ENCODE results near the gene ORM1.
A peak's percentile ranks its signal among the peaks of the same experiment; 100 is the strongest.

Gene ORM1

DNA sequence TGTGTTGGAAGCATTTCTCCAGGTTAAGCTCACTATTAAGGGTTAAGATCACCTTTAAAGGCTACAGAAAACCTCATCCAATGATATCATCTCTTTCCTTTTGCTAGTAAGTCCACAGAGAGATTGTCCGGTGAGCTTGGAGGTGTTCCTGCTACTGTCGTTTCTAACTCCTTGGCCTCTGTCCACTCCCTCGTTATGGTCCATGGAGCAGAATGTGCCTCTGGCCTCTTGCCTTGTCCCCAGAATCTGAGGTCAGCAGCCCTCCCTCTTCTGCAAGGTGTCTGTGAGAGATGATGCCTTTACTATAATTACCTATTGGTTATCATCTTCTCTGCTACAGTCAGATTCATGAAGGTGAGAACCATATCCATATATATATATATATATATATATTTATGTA lies 21.8 kb downstream of the ORM1 start:
- DNase-seq, result no peak

DNA sequence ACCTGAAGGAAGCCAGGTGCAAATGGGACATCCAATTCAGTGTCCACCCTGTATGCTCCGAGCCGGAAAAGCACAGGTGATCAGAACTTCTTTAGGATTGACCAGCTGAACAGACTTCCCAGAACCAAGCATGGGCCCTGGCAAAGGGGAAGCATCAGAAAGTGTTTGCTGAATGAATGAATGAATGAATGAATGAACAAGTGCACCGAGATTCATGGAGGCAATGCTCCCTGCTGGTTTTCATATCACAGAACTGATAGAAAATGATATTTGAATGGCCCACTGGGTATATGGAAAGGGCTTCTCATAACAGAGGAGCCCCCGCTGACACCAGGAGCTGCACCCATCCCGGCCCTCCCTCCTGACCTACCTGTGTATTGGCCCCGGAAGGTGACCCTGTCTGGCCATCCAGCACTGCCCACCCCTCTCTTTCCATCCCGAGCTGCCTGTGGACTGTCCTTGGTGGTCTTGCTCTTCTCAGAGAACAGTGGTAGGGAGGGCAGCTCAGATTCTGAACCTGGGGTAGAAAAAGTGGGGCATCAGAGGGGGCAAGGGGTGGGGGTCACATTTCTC lies 22.7 kb downstream of the ORM1 start:
- DNase-seq, result no peak

DNA sequence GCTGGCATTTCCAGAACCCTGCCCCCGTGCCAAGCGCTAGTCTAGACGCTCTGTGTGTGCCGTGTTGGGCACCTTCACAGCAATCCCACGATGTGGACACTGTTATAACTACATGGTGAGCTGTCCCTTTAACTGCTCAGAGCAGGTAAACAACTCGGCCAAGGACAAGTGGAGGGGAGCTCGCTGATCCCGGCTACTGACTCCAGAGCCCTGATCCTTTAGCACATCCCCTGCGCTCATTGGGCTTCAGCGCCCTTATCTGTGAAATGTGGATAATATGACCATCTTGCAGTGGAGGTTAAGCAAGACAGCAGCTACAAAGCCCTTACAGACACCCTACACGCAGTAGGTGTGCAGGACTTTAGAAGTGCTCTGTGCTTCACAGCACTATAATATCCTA lies 23.2 kb downstream of the ORM1 start:
- no peak for DNase-seq

DNA sequence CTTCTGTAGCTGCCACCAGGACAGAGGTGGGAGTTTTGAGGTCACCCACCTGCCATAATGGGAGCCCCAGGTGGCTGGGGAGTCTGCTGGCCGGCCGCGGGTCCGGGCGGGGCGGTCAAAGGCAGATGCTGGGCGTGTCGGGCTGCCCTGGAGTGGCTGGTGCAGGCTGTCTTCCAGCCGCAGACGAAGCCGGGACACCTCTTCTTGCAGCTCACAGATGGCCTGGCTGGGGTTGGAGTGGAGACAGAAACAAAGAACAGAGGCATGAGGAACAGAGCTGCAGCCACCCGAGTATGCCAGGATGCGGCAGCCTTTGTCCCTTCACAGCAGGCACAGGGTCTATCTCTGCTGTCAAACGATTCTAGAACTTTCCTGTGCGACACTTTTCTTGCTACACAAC lies 24.8 kb downstream of the ORM1 start:
- DNase-seq, result no peak

DNA sequence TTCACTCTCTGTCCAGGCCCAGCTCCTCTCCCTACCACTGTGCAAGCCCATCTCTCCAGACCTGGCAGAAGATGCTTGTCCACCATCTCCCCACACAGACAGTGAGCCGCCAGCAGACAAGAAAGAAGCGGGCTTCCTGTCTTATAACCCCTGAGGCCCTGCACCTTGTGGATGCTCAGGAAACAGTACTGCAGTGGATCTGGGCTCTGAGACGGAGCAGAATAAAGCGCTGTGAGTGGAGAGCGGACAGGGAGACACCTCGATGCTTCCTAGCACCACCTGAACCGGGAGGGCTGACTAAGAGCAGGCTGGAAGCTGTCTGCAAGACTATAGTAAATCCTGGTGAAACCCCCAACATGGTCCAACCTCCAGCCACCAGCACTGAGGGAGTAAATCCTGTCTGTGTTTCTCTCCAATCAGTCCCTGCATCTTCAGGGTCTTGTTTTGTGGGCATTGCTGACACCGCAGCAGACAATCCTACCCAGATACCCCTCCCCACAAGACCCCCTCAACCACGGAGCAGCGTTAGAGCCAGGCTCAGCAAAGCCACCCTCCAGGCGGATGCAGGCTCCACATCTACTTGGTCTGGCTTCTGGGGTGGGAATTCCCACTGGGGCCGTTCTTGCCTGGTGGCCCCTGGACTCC lies 25.5 kb downstream of the ORM1 start:
- DNase-seq, result no peak

DNA sequence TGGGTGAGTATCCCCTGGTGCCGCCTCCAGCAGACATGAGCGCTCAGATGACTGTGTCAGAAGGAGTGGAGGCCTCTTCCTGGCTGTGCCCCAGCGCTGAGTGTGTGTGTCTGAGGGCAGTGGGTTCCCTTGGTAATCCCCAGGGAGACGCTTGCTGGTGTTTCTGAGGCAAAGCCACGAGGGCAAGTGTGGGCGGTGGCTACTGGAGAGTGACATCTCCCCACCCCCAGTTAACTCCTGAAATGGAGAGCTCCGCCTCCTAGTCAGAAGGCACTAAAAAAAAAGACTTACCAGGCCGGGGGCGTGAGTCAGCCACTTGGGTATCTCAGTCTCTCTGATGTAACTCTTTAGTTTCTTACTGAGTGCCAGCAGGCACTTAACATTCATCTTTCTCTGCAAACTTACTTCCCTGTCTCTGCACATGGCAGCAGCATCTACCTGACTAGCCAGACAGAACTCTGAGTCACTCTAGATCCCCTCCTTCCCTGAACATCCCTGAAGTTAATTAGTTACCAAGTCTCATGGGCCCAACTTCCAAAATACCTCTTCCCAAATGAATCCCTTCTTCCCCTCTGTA lies 26.1 kb downstream of the ORM1 start:
- peak; percentile 94 for DNase-seq

DNA sequence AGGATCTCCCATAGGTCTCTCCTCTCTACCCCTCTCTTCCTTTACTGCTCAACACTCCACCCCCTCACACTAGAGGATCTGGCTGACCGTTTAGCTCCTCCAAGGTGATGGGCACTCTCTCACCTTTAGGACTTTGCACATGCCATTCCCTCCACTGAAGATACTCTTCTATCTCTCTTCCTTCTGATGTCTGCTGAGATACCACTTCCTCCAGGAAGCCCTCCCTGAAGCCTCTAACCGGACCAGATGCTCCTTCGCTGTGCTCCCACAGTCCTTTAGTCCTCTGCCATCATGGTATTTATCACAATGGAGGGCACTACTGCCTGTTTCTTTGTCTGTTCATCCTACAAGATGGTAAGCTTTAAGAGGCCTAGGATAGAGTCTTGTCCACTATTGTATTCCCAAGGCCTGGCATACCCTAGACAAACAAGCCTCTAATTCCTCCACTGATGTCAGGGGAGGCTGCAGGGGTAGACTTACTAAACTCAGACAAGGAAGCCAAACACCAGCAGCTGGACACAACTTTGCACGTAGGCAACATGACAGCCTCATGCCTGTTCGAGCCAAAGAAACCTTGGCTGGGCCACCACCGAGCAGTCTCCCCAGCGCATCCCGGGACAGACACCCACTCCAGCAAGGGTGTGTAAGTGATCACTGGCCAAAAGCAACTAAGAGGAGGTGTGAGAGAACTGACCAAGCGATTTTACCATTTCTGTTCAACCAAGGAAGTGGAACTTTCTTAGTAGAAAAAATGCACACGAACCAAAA lies 27.0 kb downstream of the ORM1 start:
- DNase-seq, result no peak

DNA sequence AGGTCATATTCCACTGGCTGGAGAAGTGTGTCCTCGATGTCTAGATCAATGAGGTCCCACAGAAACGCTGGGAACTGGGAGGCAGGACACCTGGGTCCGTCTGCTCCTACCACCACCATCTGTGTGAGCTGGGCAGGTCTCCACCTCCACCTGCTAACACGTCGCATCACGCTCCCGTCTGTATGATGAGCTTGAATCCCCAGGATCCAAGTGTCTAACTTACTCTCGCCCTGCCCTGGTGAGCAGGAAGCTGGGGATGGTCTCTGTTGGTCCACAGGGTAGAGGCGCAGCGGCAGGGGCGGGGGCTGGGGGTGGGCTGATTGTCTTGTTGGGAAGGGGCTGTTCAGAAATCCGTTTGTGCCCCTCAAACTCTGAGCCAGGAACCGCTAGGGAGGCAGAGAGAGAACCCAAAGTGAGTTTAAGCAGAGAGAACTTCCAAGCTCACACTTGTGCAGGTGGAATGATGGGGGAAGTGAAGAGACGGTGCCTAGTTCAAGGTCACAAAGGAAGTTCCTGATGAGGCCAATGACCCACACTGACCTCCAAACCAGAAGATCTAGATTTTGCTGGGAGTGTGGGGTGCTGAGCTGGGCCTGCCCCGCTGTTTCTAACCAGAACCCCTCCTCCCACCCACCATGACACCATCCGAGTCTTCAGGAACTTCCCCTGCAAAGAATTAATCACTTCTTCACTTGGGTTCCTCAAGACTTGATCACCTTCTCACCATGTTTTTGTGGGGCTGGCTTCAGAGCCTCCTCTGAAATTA lies 27.9 kb downstream of the ORM1 start:
- DNase-seq, result no peak

DNA sequence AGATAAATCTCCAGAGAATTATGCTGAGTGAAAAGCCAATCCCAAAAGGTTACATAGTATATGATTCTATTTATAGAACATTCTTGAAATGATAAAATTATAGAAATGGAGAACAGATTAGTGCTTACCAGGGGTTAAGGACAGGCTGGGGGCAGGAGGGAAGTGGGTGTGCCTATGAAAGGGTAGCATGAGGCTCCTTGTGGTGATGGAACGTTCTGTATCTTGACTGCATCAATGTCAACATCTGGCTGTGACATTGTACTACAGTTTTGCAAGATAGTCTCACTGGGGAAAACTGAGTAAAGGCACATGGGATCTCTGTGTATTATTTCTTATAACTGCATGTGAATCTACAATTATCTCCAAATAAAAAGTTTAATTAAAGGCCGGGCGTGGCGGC lies 29.0 kb downstream of the ORM1 start:
- no peak for DNase-seq

DNA sequence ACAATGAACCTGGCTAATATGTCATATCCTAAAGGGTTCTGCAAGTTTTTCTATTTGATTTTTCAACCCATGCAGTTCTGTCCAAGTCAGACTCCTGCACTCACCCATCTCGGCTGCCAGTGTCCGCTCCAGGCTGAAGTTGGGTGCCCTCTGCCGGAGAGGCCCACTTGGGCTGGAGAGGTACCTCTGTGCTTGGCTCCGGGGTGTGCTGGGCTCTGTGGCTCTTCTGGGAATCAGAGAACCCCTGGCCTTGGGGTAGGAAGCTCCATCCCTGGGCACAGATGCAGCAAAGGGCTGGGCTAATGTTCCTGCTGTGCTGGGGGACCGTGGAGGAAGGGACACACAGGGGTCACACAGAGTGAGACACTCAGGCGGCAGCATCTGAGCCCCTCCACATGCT lies 32.9 kb downstream of the ORM1 start:
- DNase-seq, result no peak

DNA sequence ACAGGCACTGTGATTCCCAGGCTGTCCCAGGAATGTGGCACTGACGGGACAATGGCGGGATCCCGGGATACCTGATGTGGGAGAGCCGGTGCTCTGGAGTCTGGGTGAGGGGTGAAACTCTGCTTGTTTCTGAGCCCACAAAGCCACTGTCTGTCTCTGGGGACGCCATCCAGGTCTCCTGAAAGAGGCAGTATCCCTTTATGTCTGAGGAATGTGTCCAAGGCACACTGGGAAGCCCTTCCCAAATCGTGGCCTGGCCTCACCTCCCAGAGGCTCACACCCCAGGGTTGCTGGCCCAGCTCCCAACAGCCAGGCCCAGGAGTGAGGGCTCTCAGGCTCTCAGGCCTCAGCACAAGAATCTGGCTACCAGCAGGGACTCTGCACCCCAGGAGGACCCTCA lies 33.9 kb downstream of the ORM1 start:
- DNase-seq, result no peak

DNA sequence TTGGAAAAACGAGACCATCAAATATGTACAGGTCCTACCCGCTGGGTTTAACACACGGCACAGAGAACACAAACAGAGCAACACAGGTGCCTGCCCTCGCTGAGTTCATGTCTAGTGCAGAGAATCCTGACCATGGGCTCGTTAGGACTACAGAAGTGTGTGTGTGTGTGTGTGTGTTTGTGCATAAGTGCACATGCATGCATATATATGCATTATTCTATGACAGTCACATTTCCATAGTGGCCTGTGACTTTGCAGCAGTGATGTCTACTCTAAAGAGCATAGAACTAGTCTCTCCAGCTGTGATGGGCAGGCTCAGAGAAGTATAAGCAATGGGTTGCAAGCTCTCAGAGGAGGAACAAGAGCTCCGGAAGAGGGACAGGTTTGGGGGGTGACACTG lies 34.5 kb downstream of the ORM1 start:
- no peak for DNase-seq

DNA sequence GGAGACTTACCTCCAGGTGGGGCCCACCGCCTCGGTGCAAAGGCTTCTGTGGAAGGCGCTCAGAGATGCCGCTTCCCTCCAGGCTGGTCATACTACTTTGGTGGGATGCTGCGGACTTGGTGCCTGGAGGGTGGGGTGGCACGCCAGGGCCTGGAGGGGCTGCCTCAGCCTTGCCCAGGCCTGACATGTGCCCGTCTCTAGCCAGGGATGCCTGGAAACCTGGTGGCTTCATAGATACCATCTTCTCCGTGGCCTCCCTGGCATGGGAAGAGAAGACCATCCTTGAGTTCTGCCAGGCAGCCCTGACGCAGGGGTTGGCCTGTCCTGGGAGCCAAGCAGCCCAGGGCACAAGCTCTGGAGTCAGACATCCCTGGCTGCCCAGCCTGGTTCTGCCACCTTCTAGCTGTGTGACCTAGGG lies 35.0 kb downstream of the ORM1 start:
- no peak for DNase-seq

DNA sequence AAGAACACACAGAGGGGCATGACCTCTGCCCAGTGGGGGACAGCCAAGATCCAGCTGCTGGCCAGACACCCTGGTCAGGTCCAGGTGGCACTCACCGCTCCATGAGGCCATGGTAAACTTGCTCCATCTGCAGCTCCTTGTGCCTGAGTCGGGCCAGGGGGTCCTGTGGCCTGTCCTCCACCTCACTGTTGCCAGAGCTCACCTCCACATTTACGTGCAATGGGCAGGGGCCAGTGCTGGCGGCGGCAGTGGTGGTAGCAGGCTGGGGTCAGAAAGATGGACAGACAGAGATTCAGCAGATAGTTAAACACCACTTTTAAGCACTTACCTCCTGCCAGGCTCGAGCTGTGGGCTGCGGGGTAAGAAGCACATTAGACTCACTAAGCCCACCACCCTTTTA lies 36.9 kb downstream of the ORM1 start:
- DNase-seq, result no peak

DNA sequence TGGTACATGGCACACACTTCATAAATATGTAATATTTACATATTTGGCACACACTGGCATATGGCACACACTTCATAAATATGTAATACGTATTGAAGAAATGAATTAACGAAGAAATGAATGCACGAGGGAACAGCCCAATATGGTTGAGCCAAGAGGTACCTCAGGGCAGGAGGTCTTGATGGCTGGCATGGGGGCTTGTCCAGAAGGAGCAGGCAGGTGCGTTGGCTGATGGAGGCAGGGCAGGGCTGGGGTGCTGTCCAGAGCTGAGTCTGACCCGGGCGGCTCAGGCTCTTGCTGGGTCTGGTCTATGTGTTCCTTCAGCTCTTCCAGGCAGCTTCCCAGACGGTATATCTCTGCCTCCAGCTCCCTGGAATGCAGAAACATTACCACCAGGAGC lies 38.6 kb downstream of the ORM1 start:
- no peak for DNase-seq

DNA sequence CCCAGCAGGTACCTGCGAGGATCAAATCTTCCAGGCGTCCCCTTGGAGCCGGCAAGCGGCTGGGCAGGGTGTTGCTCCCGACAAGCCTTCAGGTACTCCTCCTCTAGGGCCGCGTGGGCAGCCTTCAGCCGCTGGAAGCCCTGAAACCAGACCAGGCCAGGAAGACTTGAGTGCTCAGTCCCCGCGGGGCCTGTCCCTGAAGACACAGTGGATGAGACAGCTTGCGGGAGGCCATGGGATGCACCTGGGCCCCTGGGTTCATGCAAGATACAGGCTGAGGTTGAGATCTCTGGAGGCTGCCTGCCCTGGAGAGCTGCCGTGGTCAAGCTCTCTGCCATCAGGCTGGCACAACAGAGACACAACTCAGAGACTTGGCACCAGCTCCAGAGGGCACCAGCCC lies 39.5 kb downstream of the ORM1 start:
- no peak for DNase-seq

DNA sequence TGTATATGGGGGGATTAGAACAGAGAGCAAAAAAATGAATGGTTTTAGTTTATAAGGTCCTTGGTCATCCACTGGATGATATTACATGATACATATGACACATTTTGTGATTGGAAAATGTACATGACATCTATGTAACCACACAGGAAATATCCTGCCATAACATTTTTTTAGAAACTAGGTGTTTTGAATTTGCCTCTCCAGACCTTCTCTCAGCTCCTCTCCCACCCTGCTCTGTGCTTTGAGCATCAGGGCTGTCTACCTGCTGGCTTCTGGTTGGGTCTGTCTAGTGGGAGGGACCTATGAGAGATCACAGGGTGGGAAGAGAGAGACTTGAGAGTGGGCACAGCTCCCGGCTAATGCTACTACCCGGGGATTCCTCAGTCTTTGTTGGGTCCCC lies 40.5 kb downstream of the ORM1 start:
- DNase-seq, result no peak

DNA sequence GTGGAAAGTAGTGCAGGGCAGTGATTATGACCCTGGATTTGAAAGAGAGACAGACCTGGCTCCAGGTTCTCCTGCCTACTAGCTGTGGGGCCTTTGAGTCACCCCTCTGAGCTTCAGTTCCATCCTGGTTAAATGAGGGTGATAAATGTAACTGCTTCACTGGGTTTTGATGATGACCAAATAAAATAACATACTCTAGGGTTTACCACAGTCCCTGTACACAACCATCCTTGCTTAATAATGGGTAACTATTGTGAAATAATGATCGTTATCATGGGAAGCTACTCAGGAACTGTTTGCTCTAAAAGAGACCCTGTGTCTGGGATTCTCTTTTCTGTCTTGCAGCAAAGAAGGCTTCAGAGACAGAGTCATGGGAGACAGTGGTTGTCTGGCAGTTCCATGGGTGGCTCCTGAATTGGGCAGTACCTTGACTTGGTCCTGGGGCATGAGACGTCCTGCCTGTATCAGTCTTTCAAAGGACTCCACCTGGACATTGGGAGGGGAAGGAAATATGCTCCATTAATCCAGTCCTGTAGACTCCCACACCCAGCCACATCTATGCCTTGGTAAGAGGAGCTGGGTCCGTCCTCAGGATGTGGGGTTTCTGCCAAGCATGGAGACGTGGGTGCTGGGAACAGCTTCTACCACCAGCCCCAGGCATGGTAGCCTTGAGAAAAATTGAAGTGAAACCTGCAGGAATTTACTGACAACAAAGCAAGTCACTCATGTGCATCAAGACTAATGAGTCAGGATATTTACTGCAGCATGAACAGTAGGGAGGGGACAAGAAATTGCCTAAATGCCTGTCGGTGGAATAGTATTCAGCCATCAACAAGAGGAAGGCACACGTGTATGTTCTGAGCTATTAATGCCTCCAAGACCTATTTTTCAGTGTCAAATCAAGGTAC lies 41.5 kb downstream of the ORM1 start:
- DNase-seq, result peak; percentile 19

DNA sequence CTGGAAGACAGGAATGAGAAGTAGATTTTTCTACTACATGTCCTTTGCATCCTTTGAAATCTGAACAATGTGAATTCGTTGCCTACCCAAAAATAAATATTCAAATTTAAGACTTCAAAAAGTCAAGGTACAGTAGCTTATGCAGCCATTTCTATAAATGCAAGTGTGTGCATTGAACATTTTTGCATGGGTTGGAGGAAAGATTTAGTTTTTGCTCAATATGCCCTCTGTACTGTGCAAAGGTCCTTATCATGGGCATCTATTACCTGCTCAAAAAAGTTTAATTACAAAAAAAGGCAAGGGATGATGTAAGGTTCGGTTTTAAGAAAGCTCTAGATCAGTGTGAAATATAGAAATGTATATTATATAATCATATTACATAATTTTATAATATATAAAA lies 42.3 kb downstream of the ORM1 start:
- DNase-seq, result no peak

DNA sequence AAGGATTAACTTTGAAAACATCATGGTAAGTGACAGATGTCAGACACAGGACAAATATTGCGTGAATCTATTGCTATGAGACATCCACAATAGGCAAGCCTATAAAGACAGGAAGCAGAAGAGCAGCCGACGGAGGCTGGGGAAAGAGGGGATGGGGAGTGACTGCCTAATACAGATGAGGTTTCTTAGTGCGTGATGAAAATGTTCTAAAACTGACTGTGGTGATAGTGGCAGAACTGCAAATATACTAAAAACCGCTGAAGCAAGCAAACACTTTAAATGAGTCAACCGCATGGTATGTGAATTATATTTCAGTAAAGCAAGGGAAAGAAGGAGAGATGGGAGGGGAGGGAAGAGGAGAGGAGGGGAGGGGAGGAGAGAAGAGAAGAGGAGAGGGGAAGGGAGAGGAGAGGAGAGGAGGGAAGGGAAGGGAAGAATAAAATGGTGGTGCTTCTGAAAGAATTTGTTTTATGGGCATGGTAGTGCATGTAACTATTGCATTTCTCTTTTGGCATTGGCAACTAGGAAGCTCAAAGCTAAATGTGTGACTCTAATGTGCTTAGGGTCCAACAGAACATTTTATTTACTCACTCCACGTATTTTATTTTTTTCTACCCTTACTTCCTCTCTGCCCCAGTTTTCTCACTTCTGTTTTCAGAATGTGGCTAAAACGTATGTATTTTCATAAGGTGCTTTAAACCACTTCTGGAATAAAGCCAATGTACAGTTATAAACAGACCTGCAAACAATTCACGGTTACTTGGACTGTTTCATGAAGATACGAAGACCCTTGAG lies 43.6 kb downstream of the ORM1 start:
- no peak for DNase-seq

DNA sequence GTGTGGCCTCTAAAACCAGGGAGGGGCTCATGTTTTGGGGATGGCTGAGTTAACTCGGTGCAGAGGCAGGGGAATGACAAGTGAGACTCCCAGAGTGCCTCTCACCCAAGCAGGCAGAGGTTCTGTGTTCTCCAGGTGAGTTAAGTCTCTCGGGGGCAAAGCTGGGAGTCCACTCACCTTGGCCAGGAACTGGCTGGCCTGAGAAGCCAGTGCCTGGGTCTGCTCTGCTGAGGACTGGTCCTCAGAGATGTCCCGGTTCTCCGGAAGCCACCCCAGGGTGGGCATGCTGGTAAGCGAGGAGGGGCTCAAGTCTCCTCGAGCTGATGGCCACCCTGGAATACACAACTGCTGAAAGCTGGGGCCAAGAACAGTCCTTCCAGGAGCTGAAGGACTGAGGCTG lies 44.5 kb downstream of the ORM1 start:
- no peak for DNase-seq
